HepG2 (cell line): ENCODE data around the gene SLC22A23.

ENCODE experiments used
- ATF3 ChIP-seq: sonication (generic); formaldehyde crosslinking; IDR thresholded peaks from 2 replicates; pipeline ENCODE4 v1.4.0; 2020; ENCODE audit warnings: missing genetic modification reagents
- CTCF ChIP-seq: sonication (generic); formaldehyde crosslinking; IDR thresholded peaks from 2 replicates; pipeline ENCODE4 v1.5.0; 2020; ENCODE audit warnings: mild to moderate bottlenecking, missing genetic modification reagents, moderate library complexity
- EZH2 ChIP-seq: conservative IDR thresholded peaks from 2 replicates; pipeline ENCODE4 v1.6.1; 2012; ENCODE audit warnings: mild to moderate bottlenecking, low read depth, low read length, moderate library complexity
- KDM6A ChIP-seq: IDR thresholded peaks from 2 replicates; pipeline ENCODE4 v1.6.1; 2016; ENCODE audit warnings: low read depth
- ZFP36 ChIP-seq: fragments of 150-350 bp; IDR thresholded peaks from 2 replicates; pipeline ENCODE4 v1.6.1; 2018; ENCODE audit warnings: borderline replicate concordance, low read length, low read depth; ENCODE audit not compliant: partially characterized antibody
- ZNF101 ChIP-seq: sonication (generic); formaldehyde crosslinking; IDR thresholded peaks from 2 replicates; pipeline ENCODE4 v1.4.0; 2020; ENCODE audit warnings: mild to moderate bottlenecking, low read depth, missing genetic modification reagents, borderline replicate concordance
- ZNF720 ChIP-seq: sonication (generic); formaldehyde crosslinking; IDR thresholded peaks from 2 replicates; pipeline ENCODE4 v1.4.0; 2020; ENCODE audit warnings: missing genetic modification reagents
- ZZZ3 ChIP-seq: sonication (generic); formaldehyde crosslinking; IDR thresholded peaks from 2 replicates; pipeline ENCODE4 v1.4.0; 2020; ENCODE audit warnings: missing genetic modification reagents, mild to moderate bottlenecking, borderline replicate concordance

- TF ChIP-seq CTCF (CRISPR knock-in tag) (no peak), EZH2 (no peak), ZNF720 (no peak), ATF3 (CRISPR knock-in tag) (no peak), ZNF101 (CRISPR knock-in tag) (no peak), ZFP36 (no peak), ZZZ3 (no peak), KDM6A (CRISPR knock-in tag) (no peak)
Measured at GRCh38 chr6:3357678-3358077, 99.2 kb downstream of the SLC22A23 start.
